Measurements from ENCODE around the gene SHISAL1. TPM values are rescaled to one million over a fixed set of nuclear protein-coding genes. Genes with fewer than 3 reads are reported as not detected.

Gene SHISAL1
- total and polyA plus RNA-seq, 2 donors: 5.1 to 21.1 TPM

DNA sequence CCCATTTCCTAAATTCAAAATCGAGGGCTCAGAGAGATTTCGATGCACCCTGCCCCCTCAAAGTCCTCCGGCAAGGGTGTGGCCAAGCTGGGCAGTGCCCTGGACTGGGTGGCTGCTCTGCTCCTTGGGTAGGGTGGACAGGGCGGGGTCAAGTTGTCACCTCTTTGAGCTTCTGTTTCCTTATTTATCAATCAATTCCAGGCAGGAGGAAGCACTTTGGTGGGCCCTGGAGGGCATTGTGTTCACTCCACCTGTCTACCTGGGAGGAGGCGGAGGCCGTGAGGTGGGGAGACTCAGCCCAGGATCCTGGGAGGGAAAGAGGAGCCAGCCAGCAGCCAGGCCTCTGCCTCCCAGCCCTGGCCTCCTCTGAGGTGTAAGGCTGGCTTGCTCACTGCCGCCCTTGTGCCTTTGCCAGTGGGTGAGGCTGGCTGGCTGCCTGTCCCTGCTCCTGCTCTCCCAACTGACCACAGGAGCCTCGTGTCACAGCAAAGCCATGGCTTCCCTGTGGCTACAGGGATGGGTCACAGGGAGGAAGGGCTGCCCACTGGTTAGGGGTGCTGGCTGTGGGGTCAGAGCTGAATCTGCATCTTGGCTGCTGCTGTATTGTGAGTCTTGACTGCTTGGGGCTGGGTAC is 25.5 kb upstream of the SHISAL1 start:
- Histone ChIP-seq H3K4me1 (ENCODE audit: insufficient read depth) (no peaks in the 10 kb centered on the region), H3K36me3 (ENCODE audit: insufficient read depth) (no peaks in the 10 kb centered on the region), H3K27ac (ENCODE audit: low read depth) (no peak overlapping the region), H3K4me3 (ENCODE audit: low read depth, low read length) (no peak overlapping the region)
- 87% methylated on average over 8 of the region's 8 CpGs for WGBS
- no peak for DNase-seq (ENCODE audit: extremely low spot score)

GRCh38 chr22:44337678-44338004 is 24.9 kb upstream of the SHISAL1 start:
- DNase-seq (ENCODE audit: extremely low spot score): no peak
- H3K27ac ChIP-seq (ENCODE audit: low read depth): no peak overlapping the region

GRCh38 chr22:44336962-44337677 is 24.4 kb upstream of the SHISAL1 start:
- WGBS: 72% methylated on average over 21 of the region's 21 CpGs
- no peak overlapping the region for H3K27ac ChIP-seq (ENCODE audit: low read depth)
- no peak overlapping the region for H3K4me3 ChIP-seq (ENCODE audit: low read depth, low read length)
- DNase-seq (ENCODE audit: extremely low spot score): no peak
- no peaks in the 10 kb centered on the region for H3K4me1 ChIP-seq (ENCODE audit: insufficient read depth)
- H3K36me3 ChIP-seq (ENCODE audit: insufficient read depth): no peaks in the 10 kb centered on the region

More at GRCh38 chr22:44337678-44338004, 24.9 kb upstream of the SHISAL1 start:
- 22% methylated on average over 13 of the region's 13 CpGs for WGBS
- H3K4me3 ChIP-seq (ENCODE audit: low read depth, low read length): no peak overlapping the region
- H3K4me1 ChIP-seq (ENCODE audit: insufficient read depth): no peaks in the 10 kb centered on the region
- H3K36me3 ChIP-seq (ENCODE audit: insufficient read depth): no peaks in the 10 kb centered on the region

- H3K27ac ChIP-seq (ENCODE audit: low read depth): no peak overlapping the region
These were observed 23.4 kb upstream of the SHISAL1 start for GRCh38 chr22:44335903-44336803.

DNA sequence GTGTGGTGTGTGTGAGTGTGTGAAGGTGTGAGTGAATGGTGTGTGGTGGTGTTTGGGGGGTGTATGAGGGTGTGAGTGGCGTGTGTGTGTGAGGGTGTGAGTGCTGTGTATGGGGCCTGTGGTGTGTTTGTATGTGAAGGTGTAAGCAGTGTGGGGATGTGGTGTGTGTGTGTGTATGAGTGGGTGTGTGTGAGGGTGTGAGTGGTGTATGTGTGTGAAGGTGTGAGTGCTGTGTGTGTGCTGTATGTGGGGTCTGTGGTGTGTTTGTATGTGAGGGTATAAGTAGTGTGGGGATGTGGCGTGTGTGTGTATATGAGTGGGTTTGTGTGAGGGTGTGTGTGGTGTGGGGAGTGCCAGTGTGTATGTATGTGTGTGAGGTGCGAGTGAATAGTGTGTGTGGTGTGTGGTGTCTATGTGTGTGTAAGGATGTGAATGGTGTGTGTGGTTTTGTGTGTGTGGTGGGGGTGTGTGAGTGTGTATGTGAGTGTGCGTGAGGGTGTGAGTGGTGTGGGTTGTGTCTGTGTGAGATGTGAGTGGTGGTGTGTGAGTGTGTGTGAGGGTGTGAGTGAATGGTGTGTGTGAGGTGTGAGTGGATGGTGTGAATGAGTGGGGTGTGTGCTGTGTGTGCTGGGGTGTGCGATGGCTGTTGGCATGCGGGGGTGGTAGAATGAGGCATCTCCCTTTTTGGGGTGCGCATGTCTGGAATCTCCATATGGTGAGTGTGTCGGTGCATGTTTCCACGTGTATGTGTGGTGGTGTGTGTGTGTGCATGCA is 22.5 kb upstream of the SHISAL1 start:
- Histone ChIP-seq H3K4me3 (ENCODE audit: low read depth, low read length) (no peak overlapping the region), H3K27ac (ENCODE audit: low read depth) (no peak overlapping the region), H3K4me1 (ENCODE audit: insufficient read depth) (no peaks in the 10 kb centered on the region), H3K36me3 (ENCODE audit: insufficient read depth) (no peaks in the 10 kb centered on the region)
- 95% methylated on average over 9 of the region's 9 CpGs for WGBS
- no peak for DNase-seq (ENCODE audit: extremely low spot score)

More at GRCh38 chr22:44335903-44336803, 23.4 kb upstream of the SHISAL1 start:
- Histone ChIP-seq H3K4me3 (ENCODE audit: low read depth, low read length) (no peak overlapping the region), H3K4me1 (ENCODE audit: insufficient read depth) (no peaks in the 10 kb centered on the region), H3K36me3 (ENCODE audit: insufficient read depth) (no peaks in the 10 kb centered on the region)
- no peak for DNase-seq (ENCODE audit: extremely low spot score)
- WGBS: 77% methylated on average over 11 of the region's 11 CpGs

GRCh38 chr22:44333847-44334635 is 21.3 kb upstream of the SHISAL1 start:
- Histone ChIP-seq H3K4me1 (ENCODE audit: insufficient read depth) (no peaks in the 10 kb centered on the region), H3K4me3 (ENCODE audit: low read depth, low read length) (no peak overlapping the region), H3K27ac (ENCODE audit: low read depth) (no peak overlapping the region), H3K36me3 (ENCODE audit: insufficient read depth) (no peaks in the 10 kb centered on the region)
- DNase-seq (ENCODE audit: extremely low spot score): no peak
- 91% methylated on average over 13 of the region's 13 CpGs for WGBS

DNA sequence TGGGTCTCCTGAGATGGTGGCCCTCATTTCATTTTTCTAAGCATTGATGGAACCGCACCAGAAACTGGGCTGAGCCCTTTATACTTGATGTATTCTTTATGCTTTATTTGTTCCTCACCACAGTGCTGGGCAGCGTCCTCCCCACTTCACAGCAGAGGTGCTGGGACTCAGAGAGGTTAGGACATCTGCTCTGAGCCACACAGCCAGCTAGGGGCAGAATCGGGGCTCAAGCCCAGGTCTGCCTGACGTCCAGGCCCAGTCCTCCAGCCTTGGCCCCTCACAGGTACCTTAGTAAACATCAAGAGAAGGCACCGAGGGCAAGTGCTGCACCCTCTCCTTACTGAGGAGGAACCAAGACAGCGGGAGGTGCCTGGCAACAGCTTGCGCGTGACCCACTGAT is 20.2 kb upstream of the SHISAL1 start:
- WGBS: 91% methylated on average over 8 of the region's 8 CpGs
- Histone ChIP-seq H3K4me1 (ENCODE audit: insufficient read depth) (no peaks in the 10 kb centered on the region), H3K27ac (ENCODE audit: low read depth) (no peak overlapping the region), H3K36me3 (ENCODE audit: insufficient read depth) (no peaks in the 10 kb centered on the region), H3K4me3 (ENCODE audit: low read depth, low read length) (no peak overlapping the region)
- DNase-seq (ENCODE audit: extremely low spot score): no peak

DNA sequence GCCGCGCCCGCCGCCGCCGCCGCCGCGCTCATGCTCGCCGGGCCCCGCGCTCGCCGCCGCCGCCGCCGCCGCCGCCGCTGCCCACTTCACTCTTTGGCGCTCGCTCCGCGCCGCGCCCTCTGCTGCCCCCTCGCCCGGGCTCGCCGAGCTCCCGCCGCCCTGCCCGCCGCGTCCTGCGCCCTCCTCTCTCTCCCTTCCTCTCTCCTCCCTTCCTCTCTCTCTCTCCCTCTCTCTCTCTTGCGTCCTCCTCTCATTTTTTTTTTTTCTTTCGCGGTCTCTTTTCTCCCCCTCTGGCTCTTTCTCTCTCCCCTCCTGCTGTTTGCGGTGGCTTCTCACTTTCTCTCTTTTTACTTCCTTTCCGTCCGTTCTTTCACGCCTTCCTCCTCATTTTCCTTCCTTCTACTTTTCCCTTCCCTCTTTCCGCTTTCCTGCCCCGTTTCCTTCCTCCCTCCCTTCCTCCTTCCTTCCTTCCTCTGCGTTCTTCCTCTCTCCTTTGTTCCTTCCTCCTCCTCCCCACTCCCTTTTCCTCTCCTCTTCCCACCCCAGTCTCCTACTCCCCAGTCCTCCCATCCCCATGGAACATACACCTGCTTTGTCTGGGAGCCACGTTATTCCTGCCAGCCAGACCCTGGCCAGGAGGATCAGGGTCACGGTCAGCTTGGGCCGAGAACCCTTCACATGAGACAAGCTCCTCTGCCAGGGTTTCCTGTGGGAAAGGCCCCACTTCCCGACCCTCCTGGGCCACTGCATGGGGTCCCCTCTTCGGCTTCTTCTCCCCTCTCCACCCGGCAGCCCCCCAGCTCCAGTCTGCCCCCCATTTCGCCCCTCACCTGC is 19.3 kb upstream of the SHISAL1 start:
- WGBS: 16% methylated on average over 47 of the region's 55 CpGs
- Histone ChIP-seq H3K36me3 (ENCODE audit: insufficient read depth) (no peaks in the 10 kb centered on the region), H3K27ac (ENCODE audit: low read depth) (no peak overlapping the region), H3K4me1 (ENCODE audit: insufficient read depth) (no peaks in the 10 kb centered on the region), H3K4me3 (ENCODE audit: low read depth, low read length) (peak overlapping the region; percentile 60)
- DNase-seq (ENCODE audit: extremely low spot score): no peak

- Histone ChIP-seq H3K4me3 (ENCODE audit: low read depth, low read length) (peak overlapping the region; percentile 60), H3K27ac (ENCODE audit: low read depth) (no peak overlapping the region), H3K36me3 (ENCODE audit: insufficient read depth) (no peaks in the 10 kb centered on the region), H3K4me1 (ENCODE audit: insufficient read depth) (no peaks in the 10 kb centered on the region)
- no peak for DNase-seq (ENCODE audit: extremely low spot score)
- 4% methylated on average over 103 of the region's 103 CpGs for WGBS
These were observed 18.3 kb upstream of the SHISAL1 start for GRCh38 chr22:44330744-44331660.

DNA sequence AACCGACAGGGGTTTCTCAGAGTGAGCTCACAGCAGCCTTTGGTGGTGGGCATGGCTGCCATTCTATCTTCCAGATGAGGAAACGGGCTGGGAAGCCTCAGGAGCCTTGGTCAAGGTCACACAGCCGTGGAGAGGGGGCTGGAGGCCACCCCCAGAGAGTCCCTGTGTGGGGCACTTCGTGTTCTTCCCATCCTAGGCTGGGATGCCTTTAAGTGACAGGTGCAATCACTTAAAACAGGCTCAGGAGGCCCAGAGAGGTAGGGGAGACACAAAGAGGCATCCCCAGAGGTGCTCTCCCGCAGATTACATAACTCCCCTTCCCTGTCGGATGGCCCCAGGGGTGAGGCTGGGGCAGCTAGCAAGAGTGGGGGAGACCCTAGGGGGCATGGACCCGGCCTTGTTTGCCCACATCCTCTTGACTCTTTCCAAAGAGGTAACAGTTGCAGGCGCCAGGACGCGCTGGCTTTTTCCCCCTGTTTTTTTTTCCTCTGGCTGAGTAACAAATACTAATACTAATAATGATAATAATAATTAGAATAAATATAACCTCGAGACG is 17.5 kb upstream of the SHISAL1 start:
- Histone ChIP-seq H3K36me3 (ENCODE audit: insufficient read depth) (no peaks in the 10 kb centered on the region), H3K4me1 (ENCODE audit: insufficient read depth) (no peaks in the 10 kb centered on the region), H3K4me3 (ENCODE audit: low read depth, low read length) (no peak overlapping the region), H3K27ac (ENCODE audit: low read depth) (no peak overlapping the region)
- DNase-seq (ENCODE audit: extremely low spot score): no peak
- WGBS: 52% methylated on average over 12 of the region's 12 CpGs

DNA sequence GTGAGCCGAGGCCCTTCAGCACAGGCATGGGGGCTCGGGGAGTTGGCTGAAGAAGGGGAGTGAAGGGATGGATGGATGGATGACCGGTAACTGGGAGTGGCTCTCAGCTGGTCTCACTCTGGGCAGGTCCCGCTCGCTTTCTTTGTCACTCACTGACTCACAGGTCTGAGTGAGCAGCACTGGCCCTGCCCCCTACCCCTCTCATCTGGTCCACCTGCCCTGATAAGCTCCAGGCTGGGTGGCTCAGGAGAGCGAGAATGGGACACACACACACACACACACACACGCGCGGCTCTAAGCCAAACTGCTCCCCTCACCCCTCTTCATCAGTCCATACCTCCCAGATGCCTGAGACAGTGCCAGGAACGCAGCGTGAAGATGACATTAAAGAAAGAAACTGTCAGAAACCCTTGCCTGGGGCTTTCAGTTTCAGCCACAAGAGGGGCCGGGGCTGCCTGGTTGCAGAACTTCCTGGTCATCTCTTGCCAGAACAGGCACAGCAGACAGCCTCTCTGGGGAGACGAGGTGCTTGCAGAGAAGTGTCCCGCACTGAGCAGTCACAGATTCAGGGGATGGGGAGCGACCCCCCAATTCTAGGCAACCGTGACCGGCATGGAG is 16.5 kb upstream of the SHISAL1 start:
- Histone ChIP-seq H3K4me1 (ENCODE audit: insufficient read depth) (no peaks in the 10 kb centered on the region), H3K36me3 (ENCODE audit: insufficient read depth) (no peaks in the 10 kb centered on the region), H3K27ac (ENCODE audit: low read depth) (no peak overlapping the region), H3K4me3 (ENCODE audit: low read depth, low read length) (no peak overlapping the region)
- no peak for DNase-seq (ENCODE audit: extremely low spot score)
- 69% methylated on average over 17 of the region's 17 CpGs for WGBS

Measured in urinary bladder (tissue), 4 donors.